Measurements from ENCODE around the gene SOHLH2. TPM values are rescaled to one million over a fixed set of nuclear protein-coding genes. Genes with fewer than 3 reads are reported as not detected.

Gene SOHLH2
- total RNA-seq, 1 donor from 2014 or later: 0.53 TPM

DNA sequence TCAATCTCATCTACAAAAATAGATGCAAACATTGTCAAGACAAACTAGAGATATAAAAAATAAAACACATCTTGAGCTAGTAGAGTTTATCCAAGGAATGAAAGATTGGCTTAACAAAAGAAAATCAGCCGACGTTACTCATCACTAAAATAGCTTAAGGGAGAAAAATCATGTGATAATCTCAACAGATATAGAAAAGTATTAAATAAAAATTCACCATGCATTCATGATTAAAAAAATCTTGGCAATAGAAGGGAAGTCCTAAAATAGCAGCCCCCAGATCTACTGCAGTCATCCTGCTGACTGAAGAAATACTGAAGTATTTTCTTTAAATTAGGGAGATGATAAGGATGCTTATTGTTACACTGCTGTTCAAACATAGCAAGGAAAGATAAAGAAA is 70.6 kb downstream of the SOHLH2 start:
- DNase-seq (ENCODE audit: low read depth) (no peak), FAIRE-seq (no peak)
- Histone ChIP-seq H3K36me3 (ENCODE audit: control insufficient read depth, insufficient read depth, low read length) (no peaks in the 10 kb centered on the region), H3K4me3 (ENCODE audit: low read depth, low read length) (no peak overlapping the region), H3K27me3 (ENCODE audit: control insufficient read depth, insufficient read depth, low read length) (no peaks in the 10 kb centered on the region)
- TF ChIP-seq, protein P1, sequence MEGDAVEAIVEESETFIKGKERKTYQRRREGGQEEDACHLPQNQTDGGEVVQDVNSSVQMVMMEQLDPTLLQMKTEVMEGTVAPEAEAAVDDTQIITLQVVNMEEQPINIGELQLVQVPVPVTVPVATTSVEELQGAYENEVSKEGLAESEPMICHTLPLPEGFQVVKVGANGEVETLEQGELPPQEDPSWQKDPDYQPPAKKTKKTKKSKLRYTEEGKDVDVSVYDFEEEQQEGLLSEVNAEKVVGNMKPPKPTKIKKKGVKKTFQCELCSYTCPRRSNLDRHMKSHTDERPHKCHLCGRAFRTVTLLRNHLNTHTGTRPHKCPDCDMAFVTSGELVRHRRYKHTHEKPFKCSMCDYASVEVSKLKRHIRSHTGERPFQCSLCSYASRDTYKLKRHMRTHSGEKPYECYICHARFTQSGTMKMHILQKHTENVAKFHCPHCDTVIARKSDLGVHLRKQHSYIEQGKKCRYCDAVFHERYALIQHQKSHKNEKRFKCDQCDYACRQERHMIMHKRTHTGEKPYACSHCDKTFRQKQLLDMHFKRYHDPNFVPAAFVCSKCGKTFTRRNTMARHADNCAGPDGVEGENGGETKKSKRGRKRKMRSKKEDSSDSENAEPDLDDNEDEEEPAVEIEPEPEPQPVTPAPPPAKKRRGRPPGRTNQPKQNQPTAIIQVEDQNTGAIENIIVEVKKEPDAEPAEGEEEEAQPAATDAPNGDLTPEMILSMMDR (IDR thresholded peaks at IDR 0.05; ENCODE audit: insufficient read depth, low read length, severe bottlenecking): no peak

DNA sequence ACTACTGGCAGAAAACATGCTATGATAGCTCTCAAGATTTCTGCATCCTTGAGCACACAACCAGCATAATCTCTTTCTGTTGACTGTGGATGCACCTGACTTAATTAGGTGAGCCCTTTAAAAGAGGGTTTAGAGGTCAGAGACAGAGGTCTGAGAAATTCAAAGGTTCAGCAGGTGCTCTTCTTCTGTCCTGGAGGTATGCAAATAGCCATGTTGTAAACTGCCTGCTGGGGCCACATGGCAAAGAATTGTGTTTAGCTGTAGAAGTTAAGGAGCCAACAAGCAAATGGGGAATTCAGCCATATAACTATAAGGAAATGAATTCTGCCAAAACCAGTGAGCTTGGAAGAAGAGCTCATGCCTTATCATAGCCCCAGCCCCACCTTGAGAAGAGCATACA is 71.6 kb downstream of the SOHLH2 start:
- no peak for DNase-seq (ENCODE audit: low read depth)
- Histone ChIP-seq H3K4me3 (ENCODE audit: low read depth, low read length) (no peak overlapping the region), H3K27me3 (ENCODE audit: control insufficient read depth, insufficient read depth, low read length) (no peaks in the 10 kb centered on the region), H3K36me3 (ENCODE audit: control insufficient read depth, insufficient read depth, low read length) (no peaks in the 10 kb centered on the region)
- no peak for FAIRE-seq
- TF ChIP-seq, protein P1 (IDR thresholded peaks at IDR 0.05; ENCODE audit: insufficient read depth, low read length, severe bottlenecking): no peak

DNA sequence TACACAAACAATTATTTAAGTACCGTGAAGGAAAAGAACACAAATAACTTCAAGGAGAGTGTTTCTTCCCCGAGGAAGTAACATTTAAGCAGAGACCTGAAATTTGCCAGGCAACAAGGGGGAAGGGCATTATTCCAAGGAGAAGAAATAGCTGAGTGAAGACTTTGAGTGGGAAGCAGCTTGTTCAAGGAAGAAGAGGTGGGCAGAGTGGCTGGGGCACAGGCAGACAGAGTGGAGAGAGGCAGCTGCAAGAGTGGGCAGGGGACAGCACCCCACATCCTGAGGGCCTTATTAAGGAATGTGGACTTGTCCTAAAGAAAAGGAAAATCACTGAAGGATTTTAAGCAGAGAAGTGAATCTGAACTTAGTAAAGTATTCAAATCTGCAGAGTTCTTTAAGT is 78.5 kb downstream of the SOHLH2 start:
- Histone ChIP-seq H3K4me3 (ENCODE audit: low read depth, low read length) (no peak overlapping the region), H3K36me3 (ENCODE audit: control insufficient read depth, insufficient read depth, low read length) (no peaks in the 10 kb centered on the region), H3K27me3 (ENCODE audit: control insufficient read depth, insufficient read depth, low read length) (peaks cover 7% of the 10 kb centered on the region)
- DNase-seq (ENCODE audit: low read depth): no peak
- TF ChIP-seq, protein P1 (IDR thresholded peaks at IDR 0.05; ENCODE audit: insufficient read depth, low read length, severe bottlenecking): no peak
- no peak for FAIRE-seq

DNA sequence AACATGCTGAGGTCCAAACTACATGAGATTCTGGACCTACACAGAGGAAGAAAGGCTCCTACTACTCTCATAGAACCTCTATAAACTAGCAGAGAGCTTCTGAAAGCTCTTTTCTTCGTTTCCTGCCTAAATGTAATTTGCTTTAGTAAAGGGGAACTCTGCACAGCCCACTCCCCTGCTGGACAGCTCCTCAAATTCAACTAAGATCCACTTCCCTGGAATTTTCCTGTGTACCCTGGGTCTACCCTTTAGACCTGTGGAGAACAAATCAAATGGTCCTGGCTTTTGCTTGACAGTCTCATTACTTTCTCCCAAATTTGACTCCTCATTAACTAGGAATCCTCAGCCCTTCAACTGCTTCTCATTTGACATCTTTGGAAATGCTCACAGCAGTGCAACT is 79.7 kb downstream of the SOHLH2 start:
- peak; percentile 7 for FAIRE-seq
- H3K27me3 ChIP-seq (ENCODE audit: control insufficient read depth, insufficient read depth, low read length): peaks cover 16% of the 10 kb centered on the region

DNA sequence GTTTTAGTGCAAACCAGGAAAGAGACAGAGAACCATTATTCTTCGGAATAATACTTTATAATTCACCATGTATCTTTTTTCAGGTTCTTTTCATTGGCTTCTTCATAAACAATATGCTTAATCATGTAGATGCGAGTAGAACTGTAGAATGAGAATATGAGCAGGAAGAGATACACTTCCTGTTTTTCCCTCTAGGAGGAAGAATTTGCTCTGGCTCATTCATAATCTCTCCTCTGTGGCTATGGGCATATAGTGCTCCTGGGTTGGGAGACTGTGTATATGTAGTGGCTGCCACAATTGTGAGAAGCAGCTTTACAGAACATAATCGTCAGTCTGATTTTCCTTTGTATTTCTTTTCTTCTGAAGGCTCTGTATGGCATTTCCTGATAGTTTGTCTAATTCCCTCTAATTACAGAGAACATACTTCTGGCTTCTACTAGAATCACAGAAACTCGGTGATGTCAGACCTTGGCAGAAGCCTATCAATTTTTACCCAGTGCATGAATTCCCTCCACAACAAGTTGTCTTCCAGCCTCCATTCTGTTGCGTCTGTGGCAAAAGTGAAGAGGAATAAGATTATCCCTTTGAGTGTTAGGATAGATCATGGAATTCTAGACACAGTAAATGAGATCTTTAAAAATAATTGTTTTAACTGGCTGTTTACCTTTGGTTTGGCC is 80.3 kb downstream of the SOHLH2 start:
- Histone ChIP-seq H3K36me3 (ENCODE audit: control insufficient read depth, insufficient read depth, low read length) (no peaks in the 10 kb centered on the region), H3K27me3 (ENCODE audit: control insufficient read depth, insufficient read depth, low read length) (peaks cover 20% of the 10 kb centered on the region), H3K4me3 (ENCODE audit: low read depth, low read length) (no peak overlapping the region)
- TF ChIP-seq, protein P1 (IDR thresholded peaks at IDR 0.05; ENCODE audit: insufficient read depth, low read length, severe bottlenecking): no peak
- DNase-seq (ENCODE audit: low read depth) (no peak), FAIRE-seq (no peak)

More for the DNA sequence above, 79.7 kb downstream of the SOHLH2 start:
- no peaks in the 10 kb centered on the region for H3K36me3 ChIP-seq (ENCODE audit: control insufficient read depth, insufficient read depth, low read length)
- no peak overlapping the region for H3K4me3 ChIP-seq (ENCODE audit: low read depth, low read length)
- TF ChIP-seq, protein P1 (IDR thresholded peaks at IDR 0.05; ENCODE audit: insufficient read depth, low read length, severe bottlenecking): no peak
- DNase-seq (ENCODE audit: low read depth): no peak

DNA sequence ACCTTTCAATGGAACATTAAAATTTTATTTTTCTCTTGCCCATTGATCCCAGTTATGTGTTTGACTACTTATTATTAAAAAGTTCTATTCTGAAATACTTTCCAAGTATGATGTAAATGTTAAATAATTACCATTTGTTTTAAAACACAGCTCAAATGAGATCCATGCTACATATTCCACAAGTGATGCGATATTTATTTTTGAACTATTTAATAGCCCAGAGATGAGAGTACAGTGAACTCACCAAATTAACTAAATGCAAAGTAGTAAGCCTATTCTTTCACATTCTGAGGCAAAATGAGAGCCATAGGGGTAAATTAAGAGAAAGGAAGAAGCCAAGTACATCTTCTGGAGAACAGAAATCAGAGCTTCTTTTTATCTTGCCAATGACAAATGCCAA is 82.0 kb downstream of the SOHLH2 start:
- peaks cover 20% of the 10 kb centered on the region for H3K27me3 ChIP-seq (ENCODE audit: control insufficient read depth, insufficient read depth, low read length)
- no peak for DNase-seq (ENCODE audit: low read depth)
- TF ChIP-seq, protein P1 (IDR thresholded peaks at IDR 0.05; ENCODE audit: insufficient read depth, low read length, severe bottlenecking): no peak
- no peaks in the 10 kb centered on the region for H3K36me3 ChIP-seq (ENCODE audit: control insufficient read depth, insufficient read depth, low read length)
- H3K4me3 ChIP-seq (ENCODE audit: low read depth, low read length): no peak overlapping the region
- no peak for FAIRE-seq

All from bronchial epithelial cell (primary cell).